ENCODE data around the gene HUWE1.

HUWE1 gene

DNA sequence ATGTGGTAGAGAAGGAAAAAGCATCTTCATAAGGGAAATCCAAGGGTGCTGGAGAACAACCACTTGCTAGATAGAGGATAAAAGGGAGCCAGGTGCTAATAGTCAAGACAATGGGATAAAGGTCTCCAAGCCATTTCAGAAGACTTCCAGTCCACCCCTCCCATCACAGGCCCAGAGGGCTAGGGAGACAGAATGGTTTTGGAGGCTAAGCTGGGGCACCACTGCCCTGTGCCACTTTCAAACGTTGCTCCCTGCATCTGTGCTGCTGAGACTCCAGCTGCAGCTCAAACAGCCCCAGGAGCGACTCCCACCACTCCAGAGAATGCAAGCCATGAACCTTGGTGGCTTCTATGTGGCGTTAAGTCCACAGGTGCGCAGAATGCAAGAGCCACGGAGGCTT lies 38.4 kb upstream of the HUWE1 start:
- TF ChIP-seq RAD21 (IDR thresholded peaks at IDR 0.05; ENCODE audit: low read depth), result no peak
- no peak for TF ChIP-seq CEBPB (IDR thresholded peaks at IDR 0.05)
- TF ChIP-seq FOXM1 (IDR thresholded peaks at IDR 0.05; ENCODE audit: borderline replicate concordance, low read depth), result no peak
- TF ChIP-seq CREB1 (IDR thresholded peaks at IDR 0.05; ENCODE audit: low read depth), result no peak
- TF ChIP-seq USF1 (IDR thresholded peaks at IDR 0.05), result no peak

DNA sequence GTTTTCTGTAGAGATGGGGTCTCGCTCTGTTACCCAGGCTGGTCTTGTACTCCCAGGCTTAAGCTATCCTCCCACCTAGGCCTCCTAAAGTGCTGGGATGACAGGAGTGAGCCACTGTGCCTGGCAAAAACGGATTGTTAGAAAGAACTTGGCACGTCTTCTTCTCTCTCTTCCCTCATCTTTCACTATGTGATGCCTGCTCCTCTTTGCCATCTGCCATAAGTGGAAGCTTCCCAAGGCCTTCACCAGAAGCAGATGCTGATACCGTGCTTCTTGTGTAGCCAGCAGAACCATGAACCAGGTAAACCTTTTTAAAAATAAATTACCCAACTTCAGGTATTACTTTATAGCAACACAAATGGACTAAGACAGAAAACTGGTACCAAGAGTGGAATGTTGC lies 36.9 kb upstream of the HUWE1 start:
- TF ChIP-seq EP300 (IDR thresholded peaks at IDR 0.05; ENCODE audit: borderline replicate concordance) (no peak), RAD21 (IDR thresholded peaks at IDR 0.05; ENCODE audit: low read depth) (no peak), EGR1 (IDR thresholded peaks at IDR 0.05) (no peak), CREB1 (IDR thresholded peaks at IDR 0.05; ENCODE audit: low read depth) (no peak), ZBTB7A (IDR thresholded peaks at IDR 0.05; ENCODE audit: low read depth) (no peak), TEAD4 (IDR thresholded peaks at IDR 0.05) (no peak), TCF12 (IDR thresholded peaks at IDR 0.05; ENCODE audit: low read depth) (no peak), TAF1 (IDR thresholded peaks at IDR 0.05; ENCODE audit: low read depth) (no peak), FOXM1 (IDR thresholded peaks at IDR 0.05; ENCODE audit: borderline replicate concordance, low read depth) (no peak), YY1 (IDR thresholded peaks at IDR 0.05; ENCODE audit: low read depth) (no peak), USF1 (IDR thresholded peaks at IDR 0.05) (no peak), NFIC (IDR thresholded peaks at IDR 0.05) (no peak)
- TF ChIP-seq, protein P1, sequence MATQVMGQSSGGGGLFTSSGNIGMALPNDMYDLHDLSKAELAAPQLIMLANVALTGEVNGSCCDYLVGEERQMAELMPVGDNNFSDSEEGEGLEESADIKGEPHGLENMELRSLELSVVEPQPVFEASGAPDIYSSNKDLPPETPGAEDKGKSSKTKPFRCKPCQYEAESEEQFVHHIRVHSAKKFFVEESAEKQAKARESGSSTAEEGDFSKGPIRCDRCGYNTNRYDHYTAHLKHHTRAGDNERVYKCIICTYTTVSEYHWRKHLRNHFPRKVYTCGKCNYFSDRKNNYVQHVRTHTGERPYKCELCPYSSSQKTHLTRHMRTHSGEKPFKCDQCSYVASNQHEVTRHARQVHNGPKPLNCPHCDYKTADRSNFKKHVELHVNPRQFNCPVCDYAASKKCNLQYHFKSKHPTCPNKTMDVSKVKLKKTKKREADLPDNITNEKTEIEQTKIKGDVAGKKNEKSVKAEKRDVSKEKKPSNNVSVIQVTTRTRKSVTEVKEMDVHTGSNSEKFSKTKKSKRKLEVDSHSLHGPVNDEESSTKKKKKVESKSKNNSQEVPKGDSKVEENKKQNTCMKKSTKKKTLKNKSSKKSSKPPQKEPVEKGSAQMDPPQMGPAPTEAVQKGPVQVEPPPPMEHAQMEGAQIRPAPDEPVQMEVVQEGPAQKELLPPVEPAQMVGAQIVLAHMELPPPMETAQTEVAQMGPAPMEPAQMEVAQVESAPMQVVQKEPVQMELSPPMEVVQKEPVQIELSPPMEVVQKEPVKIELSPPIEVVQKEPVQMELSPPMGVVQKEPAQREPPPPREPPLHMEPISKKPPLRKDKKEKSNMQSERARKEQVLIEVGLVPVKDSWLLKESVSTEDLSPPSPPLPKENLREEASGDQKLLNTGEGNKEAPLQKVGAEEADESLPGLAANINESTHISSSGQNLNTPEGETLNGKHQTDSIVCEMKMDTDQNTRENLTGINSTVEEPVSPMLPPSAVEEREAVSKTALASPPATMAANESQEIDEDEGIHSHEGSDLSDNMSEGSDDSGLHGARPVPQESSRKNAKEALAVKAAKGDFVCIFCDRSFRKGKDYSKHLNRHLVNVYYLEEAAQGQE (IDR thresholded peaks at IDR 0.05; ENCODE audit: low read depth), result no peak

DNA sequence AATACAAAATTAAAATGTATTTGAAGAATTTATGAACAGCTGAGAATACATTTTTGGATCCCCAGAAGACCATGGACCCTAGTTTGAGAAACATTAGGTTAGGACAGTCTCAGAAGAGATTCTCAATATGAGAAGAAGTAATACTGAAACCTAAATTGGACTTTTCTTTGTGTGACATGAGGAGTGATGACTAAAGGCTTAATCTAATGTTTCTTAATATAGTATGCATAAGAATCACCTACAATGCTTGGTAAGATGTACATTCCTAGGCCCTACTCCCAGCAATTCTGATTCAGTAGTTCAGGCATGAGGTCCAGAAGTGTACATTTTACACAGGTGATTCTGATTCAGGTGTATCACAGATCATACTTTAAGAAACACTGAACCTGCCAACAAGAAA lies 31.6 kb upstream of the HUWE1 start:
- TF ChIP-seq ZBTB7A (IDR thresholded peaks at IDR 0.05; ENCODE audit: low read depth), result no peak
- TF ChIP-seq EP300 (IDR thresholded peaks at IDR 0.05; ENCODE audit: borderline replicate concordance), result no peak
- no peak for TF ChIP-seq TCF12 (IDR thresholded peaks at IDR 0.05; ENCODE audit: low read depth)
- TF ChIP-seq TEAD4 (IDR thresholded peaks at IDR 0.05), result no peak
- TF ChIP-seq NFIC (IDR thresholded peaks at IDR 0.05), result no peak
- TF ChIP-seq CEBPB (IDR thresholded peaks at IDR 0.05), result no peak
- no peak for TF ChIP-seq CREB1 (IDR thresholded peaks at IDR 0.05; ENCODE audit: low read depth)
- TF ChIP-seq FOXM1 (IDR thresholded peaks at IDR 0.05; ENCODE audit: borderline replicate concordance, low read depth), result no peak
- TF ChIP-seq, protein P1 (IDR thresholded peaks at IDR 0.05; ENCODE audit: low read depth), result no peak
- TF ChIP-seq MAX (IDR thresholded peaks at IDR 0.05), result no peak
- no peak for TF ChIP-seq USF1 (IDR thresholded peaks at IDR 0.05)
- no peak for TF ChIP-seq YY1 (IDR thresholded peaks at IDR 0.05; ENCODE audit: low read depth)
- TF ChIP-seq EGR1 (IDR thresholded peaks at IDR 0.05), result no peak
- no peak for TF ChIP-seq TAF1 (IDR thresholded peaks at IDR 0.05; ENCODE audit: low read depth)
- no peak for TF ChIP-seq RAD21 (IDR thresholded peaks at IDR 0.05; ENCODE audit: low read depth)

DNA sequence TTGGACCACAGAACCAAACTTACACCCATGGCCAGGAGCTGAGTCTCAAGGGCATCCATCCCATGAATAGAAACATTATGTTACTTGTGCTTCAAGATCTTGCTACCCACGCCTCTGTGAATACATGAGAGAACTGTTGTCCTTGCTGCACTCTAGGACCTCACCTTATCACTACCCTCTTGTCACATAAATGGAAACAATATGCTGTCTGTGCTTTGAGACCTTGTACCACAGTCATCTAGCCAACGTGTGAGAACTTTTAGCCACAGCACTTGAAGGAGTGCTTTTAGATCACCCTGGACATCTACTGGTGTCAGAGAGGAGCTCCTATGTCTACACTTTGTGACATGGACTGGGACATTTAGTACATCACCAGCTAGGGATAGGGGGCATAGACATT lies 30.7 kb upstream of the HUWE1 start:
- TF ChIP-seq ZBTB7A (IDR thresholded peaks at IDR 0.05; ENCODE audit: low read depth) (no peak), TAF1 (IDR thresholded peaks at IDR 0.05; ENCODE audit: low read depth) (no peak), EGR1 (IDR thresholded peaks at IDR 0.05) (no peak), USF1 (IDR thresholded peaks at IDR 0.05) (no peak), CEBPB (IDR thresholded peaks at IDR 0.05) (no peak), CREB1 (IDR thresholded peaks at IDR 0.05; ENCODE audit: low read depth) (no peak), MAX (IDR thresholded peaks at IDR 0.05) (no peak), RAD21 (IDR thresholded peaks at IDR 0.05; ENCODE audit: low read depth) (no peak), EP300 (IDR thresholded peaks at IDR 0.05; ENCODE audit: borderline replicate concordance) (no peak)
- TF ChIP-seq, protein P1 (IDR thresholded peaks at IDR 0.05; ENCODE audit: low read depth), result no peak
